HG03521 (cell line): ENCODE results near the gene USO1.
"Not testable (repeated sequence)": the region's sequence is repeated elsewhere in the genome, so short reads cannot be mapped to it uniquely, and the experiment has no call there.

Experiments
- ATAC-seq: cut with Tn5 transposase; IDR thresholded peaks from one replicate; pipeline ENCODE4 v1.9.1; 2021; ENCODE audit warnings: mild to moderate bottlenecking, moderate library complexity; ENCODE audit not compliant: unreplicated experiment

Gene USO1

GRCh38 chr4:75841641-75842520 lies 117.5 kb downstream of the USO1 start:
- ATAC-seq, result no peak

GRCh38 chr4:75843596-75843995 lies 119.2 kb downstream of the USO1 start:
- no peak for ATAC-seq

GRCh38 chr4:75844151-75844662 lies 119.8 kb downstream of the USO1 start:
- ATAC-seq, result no peak

- no peak for ATAC-seq
Measured at GRCh38 chr4:75845992-75846391, 121.6 kb downstream of the USO1 start.

- not testable (repeated sequence) for ATAC-seq
Measured at GRCh38 chr4:75848171-75848760, 123.9 kb downstream of the USO1 start.

- no peak for ATAC-seq
Measured at GRCh38 chr4:75848891-75849290, 124.5 kb downstream of the USO1 start.

- ATAC-seq, result no peak
Measured at GRCh38 chr4:75849461-75849860, 125.1 kb downstream of the USO1 start.

- no peak for ATAC-seq
Measured at GRCh38 chr4:75858721-75859120, 134.3 kb downstream of the USO1 start.

GRCh38 chr4:75860606-75861005 lies 136.2 kb downstream of the USO1 start:
- ATAC-seq, result no peak
